Measurements from ENCODE around the gene ALDH18A1. TPM values are rescaled to one million over a fixed set of nuclear protein-coding genes. Genes with fewer than 3 reads are reported as not detected.

The ALDH18A1 gene
- total RNA-seq, 1 donor from 2014 or later = 121 TPM

DNA sequence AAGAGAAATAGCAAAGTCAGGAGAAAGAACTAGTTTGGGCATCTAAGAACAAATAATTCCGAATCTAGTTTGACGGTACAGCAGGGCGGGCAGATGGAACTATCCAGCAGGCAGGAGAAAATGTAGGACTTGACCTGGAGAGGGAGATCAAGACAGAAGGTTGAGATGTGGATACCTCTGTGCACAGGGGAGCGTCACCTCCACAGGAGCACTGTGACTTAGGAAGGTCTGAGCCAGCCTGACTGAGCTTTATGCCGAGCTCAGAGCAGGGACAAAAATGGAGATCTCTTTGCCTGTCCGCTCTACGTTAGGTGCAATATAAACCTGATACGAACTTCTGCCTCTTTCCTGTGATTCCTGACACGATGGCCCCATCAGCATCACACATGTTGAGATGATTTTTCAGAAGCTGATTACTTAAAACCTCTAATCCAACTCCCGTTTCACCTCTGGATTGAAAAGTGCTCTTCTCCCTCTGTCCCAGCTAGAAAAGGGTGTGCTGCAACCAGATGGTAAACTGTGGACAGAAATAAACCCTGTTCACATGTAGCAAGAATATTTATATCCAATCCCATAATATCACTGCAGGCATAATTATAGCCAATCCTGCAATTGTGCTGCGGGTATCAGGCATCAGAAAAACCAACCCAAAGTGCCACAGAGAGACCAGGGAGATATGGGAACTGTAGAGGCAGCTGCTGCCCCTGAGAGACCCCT is 81.7 kb downstream of the ALDH18A1 start:
- TF ChIP-seq, protein P1, sequence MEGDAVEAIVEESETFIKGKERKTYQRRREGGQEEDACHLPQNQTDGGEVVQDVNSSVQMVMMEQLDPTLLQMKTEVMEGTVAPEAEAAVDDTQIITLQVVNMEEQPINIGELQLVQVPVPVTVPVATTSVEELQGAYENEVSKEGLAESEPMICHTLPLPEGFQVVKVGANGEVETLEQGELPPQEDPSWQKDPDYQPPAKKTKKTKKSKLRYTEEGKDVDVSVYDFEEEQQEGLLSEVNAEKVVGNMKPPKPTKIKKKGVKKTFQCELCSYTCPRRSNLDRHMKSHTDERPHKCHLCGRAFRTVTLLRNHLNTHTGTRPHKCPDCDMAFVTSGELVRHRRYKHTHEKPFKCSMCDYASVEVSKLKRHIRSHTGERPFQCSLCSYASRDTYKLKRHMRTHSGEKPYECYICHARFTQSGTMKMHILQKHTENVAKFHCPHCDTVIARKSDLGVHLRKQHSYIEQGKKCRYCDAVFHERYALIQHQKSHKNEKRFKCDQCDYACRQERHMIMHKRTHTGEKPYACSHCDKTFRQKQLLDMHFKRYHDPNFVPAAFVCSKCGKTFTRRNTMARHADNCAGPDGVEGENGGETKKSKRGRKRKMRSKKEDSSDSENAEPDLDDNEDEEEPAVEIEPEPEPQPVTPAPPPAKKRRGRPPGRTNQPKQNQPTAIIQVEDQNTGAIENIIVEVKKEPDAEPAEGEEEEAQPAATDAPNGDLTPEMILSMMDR (IDR thresholded peaks at IDR 0.05; ENCODE audit: insufficient read depth, low read depth, low read length) = no peak
- TF ChIP-seq EZH2 (IDR thresholded peaks at IDR 0.05; ENCODE audit: insufficient read depth, low read length) = no peak
- Histone ChIP-seq H3K27ac (ENCODE audit: low read depth, low read length) (no peak overlapping the region), H3K79me2 (ENCODE audit: insufficient read depth, low read length) (no peaks in the 10 kb centered on the region), H2AFZ (ENCODE audit: low read depth, low read length) (no peak overlapping the region), H3K4me2 (ENCODE audit: low read length) (no peak overlapping the region), H3K4me3 (ENCODE audit: insufficient read depth, low read depth, low read length) (no peak overlapping the region), H3K36me3 (ENCODE audit: insufficient read depth, low read length) (no peaks in the 10 kb centered on the region), H4K20me1 (ENCODE audit: insufficient read depth, low read length) (no peaks in the 10 kb centered on the region), H3K4me1 (ENCODE audit: insufficient read depth, low read length) (no peaks in the 10 kb centered on the region), H3K9me3 (ENCODE audit: insufficient read depth, low read depth, low read length) (no peaks in the 10 kb centered on the region), H3K27me3 (ENCODE audit: insufficient read depth, low read length) (peaks cover 2% of the 10 kb centered on the region), H3K9ac (ENCODE audit: low read length) (no peak overlapping the region)
- Mint-ChIP-seq H3K4me1 (ENCODE audit: low read depth, unreplicated experiment) (peaks cover 3% of the 10 kb centered on the region), H3K36me3 (ENCODE audit: low read depth, unreplicated experiment) (no peaks in the 10 kb centered on the region), H3K4me3 (ENCODE audit: unreplicated experiment) (no peak overlapping the region), H3K27ac (ENCODE audit: unreplicated experiment) (no peak overlapping the region), H3K9me3 (ENCODE audit: unreplicated experiment) (no peaks in the 10 kb centered on the region), H3K27me3 (ENCODE audit: low read depth, unreplicated experiment) (peaks cover 24% of the 10 kb centered on the region)
- FAIRE-seq (no peak), DNase-seq (ENCODE audit: low read depth) (no peak)

DNA sequence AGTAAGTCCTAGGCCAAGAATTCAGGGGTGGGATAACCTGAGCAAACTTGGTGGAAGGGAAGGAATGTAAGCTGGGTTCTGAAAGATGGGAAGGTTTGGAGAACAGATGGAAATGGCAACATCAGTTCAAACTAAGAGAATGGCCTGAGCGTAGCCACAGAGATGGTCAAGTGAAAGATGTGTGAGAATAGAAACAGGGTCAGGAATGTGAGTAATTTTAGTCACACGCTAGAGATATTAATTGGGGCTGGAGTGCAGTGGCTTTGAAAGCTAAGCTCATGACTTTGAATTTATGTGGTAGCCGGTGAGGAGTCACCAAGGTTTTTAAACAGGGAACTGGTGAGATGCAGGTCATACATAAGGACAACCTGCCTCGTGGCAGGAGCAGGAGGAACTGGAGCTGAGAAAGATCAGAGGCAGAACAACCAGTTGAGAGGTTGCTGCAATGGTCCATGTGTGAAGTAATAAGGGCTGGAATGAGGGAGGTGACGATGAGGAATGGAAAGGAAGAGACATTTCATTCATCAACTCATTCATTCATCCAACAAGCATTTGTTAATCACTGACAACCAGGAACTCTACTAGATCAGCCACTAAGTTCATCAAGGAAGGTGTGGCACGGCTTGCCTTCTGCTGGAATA is 82.4 kb downstream of the ALDH18A1 start:
- Mint-ChIP-seq H3K36me3 (ENCODE audit: low read depth, unreplicated experiment) (no peaks in the 10 kb centered on the region), H3K27me3 (ENCODE audit: low read depth, unreplicated experiment) (peaks cover 17% of the 10 kb centered on the region), H3K9me3 (ENCODE audit: unreplicated experiment) (no peaks in the 10 kb centered on the region), H3K27ac (ENCODE audit: unreplicated experiment) (no peak overlapping the region), H3K4me3 (ENCODE audit: unreplicated experiment) (no peak overlapping the region), H3K4me1 (ENCODE audit: low read depth, unreplicated experiment) (no peaks in the 10 kb centered on the region)
- FAIRE-seq = no peak
- no peak for DNase-seq (ENCODE audit: low read depth)
- Histone ChIP-seq H4K20me1 (ENCODE audit: insufficient read depth, low read length) (no peaks in the 10 kb centered on the region), H3K4me1 (ENCODE audit: insufficient read depth, low read length) (no peaks in the 10 kb centered on the region), H3K4me2 (ENCODE audit: low read length) (no peak overlapping the region), H3K79me2 (ENCODE audit: insufficient read depth, low read length) (no peaks in the 10 kb centered on the region), H3K9me3 (ENCODE audit: insufficient read depth, low read depth, low read length) (no peaks in the 10 kb centered on the region), H3K36me3 (ENCODE audit: insufficient read depth, low read length) (no peaks in the 10 kb centered on the region), H3K9ac (ENCODE audit: low read length) (no peak overlapping the region), H3K4me3 (ENCODE audit: insufficient read depth, low read depth, low read length) (no peak overlapping the region), H3K27me3 (ENCODE audit: insufficient read depth, low read length) (peaks cover 2% of the 10 kb centered on the region), H3K27ac (ENCODE audit: low read depth, low read length) (no peak overlapping the region), H2AFZ (ENCODE audit: low read depth, low read length) (no peak overlapping the region)
- no peak for TF ChIP-seq EZH2 (IDR thresholded peaks at IDR 0.05; ENCODE audit: insufficient read depth, low read length)
- TF ChIP-seq, protein P1 (IDR thresholded peaks at IDR 0.05; ENCODE audit: insufficient read depth, low read depth, low read length) = no peak

GRCh38 chr10:95573527-95573926 is 83.0 kb downstream of the ALDH18A1 start:
- peaks cover 2% of the 10 kb centered on the region for H3K27me3 ChIP-seq (ENCODE audit: insufficient read depth, low read length)
- no peaks in the 10 kb centered on the region for H3K4me1 ChIP-seq (ENCODE audit: insufficient read depth, low read length)
- H4K20me1 ChIP-seq (ENCODE audit: insufficient read depth, low read length) = no peaks in the 10 kb centered on the region
- H3K27me3 Mint-ChIP-seq (ENCODE audit: low read depth, unreplicated experiment) = peaks cover 12% of the 10 kb centered on the region
- FAIRE-seq (no peak), DNase-seq (ENCODE audit: low read depth) (no peak)
- H3K4me3 Mint-ChIP-seq (ENCODE audit: unreplicated experiment) = no peak overlapping the region
- no peak overlapping the region for H3K27ac ChIP-seq (ENCODE audit: low read depth, low read length)
- no peaks in the 10 kb centered on the region for H3K9me3 ChIP-seq (ENCODE audit: insufficient read depth, low read depth, low read length)
- no peak overlapping the region for H2AFZ ChIP-seq (ENCODE audit: low read depth, low read length)
- no peaks in the 10 kb centered on the region for H3K79me2 ChIP-seq (ENCODE audit: insufficient read depth, low read length)
- TF ChIP-seq, protein P1 (IDR thresholded peaks at IDR 0.05; ENCODE audit: insufficient read depth, low read depth, low read length) = no peak
- TF ChIP-seq EZH2 (IDR thresholded peaks at IDR 0.05; ENCODE audit: insufficient read depth, low read length) = no peak
- no peak overlapping the region for H3K4me3 ChIP-seq (ENCODE audit: insufficient read depth, low read depth, low read length)
- no peaks in the 10 kb centered on the region for H3K36me3 Mint-ChIP-seq (ENCODE audit: low read depth, unreplicated experiment)
- H3K27ac Mint-ChIP-seq (ENCODE audit: unreplicated experiment) = no peak overlapping the region
- H3K9me3 Mint-ChIP-seq (ENCODE audit: unreplicated experiment) = no peaks in the 10 kb centered on the region
- no peak overlapping the region for H3K4me2 ChIP-seq (ENCODE audit: low read length)
- no peaks in the 10 kb centered on the region for H3K36me3 ChIP-seq (ENCODE audit: insufficient read depth, low read length)
- H3K9ac ChIP-seq (ENCODE audit: low read length) = no peak overlapping the region
- H3K4me1 Mint-ChIP-seq (ENCODE audit: low read depth, unreplicated experiment) = no peaks in the 10 kb centered on the region

Data from astrocyte (in vitro differentiated cells and primary cell).